ENCODE data around the gene PISD. TPM values are rescaled to one million over a fixed set of nuclear protein-coding genes. Genes with fewer than 3 reads are reported as not detected.

Gene PISD
- total and polyA plus RNA-seq, 2 of the 8 experiments (the other 6 are each of a cell fraction or from before 2014, with no cell fraction given) = 47.8 to 48.2 TPM

DNA sequence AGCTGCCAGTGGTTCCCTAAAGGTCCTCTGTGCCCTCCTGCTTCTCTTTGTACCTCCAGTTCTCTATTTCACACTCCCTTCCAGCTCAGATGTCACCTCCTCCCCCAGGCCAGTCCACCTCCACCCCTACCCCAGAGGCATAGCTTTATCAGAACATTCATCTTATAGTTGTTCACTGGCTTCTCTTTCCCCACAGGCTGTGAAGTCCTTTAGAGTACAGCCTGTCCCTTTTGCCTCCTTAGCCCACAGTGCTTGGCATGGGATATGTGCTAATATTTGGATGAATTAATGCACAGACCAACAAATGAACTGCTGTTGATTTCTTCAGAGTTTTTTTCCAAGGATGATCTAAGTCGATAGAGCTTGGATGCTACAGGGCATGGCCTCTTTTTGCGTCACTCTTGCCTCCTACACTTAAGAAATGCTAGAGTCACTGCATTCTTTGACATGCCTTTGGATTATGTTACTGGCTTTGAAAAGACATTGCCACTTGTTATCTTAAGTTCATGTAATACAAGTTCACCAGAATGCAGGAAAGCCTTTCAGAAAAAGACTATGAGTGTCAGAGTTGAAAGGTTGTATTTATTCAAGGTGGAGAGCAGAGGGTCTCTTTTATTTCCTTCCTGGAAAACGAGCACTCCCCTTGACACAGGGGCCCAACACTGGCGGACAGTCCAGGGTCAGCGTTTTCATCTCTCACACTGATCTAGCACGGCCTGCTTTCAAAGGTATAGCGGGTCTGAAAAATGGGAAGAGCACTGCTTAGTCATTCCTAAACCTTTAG is 75.7 kb downstream of the PISD start (continued):
- TF ChIP-seq, protein P1, sequence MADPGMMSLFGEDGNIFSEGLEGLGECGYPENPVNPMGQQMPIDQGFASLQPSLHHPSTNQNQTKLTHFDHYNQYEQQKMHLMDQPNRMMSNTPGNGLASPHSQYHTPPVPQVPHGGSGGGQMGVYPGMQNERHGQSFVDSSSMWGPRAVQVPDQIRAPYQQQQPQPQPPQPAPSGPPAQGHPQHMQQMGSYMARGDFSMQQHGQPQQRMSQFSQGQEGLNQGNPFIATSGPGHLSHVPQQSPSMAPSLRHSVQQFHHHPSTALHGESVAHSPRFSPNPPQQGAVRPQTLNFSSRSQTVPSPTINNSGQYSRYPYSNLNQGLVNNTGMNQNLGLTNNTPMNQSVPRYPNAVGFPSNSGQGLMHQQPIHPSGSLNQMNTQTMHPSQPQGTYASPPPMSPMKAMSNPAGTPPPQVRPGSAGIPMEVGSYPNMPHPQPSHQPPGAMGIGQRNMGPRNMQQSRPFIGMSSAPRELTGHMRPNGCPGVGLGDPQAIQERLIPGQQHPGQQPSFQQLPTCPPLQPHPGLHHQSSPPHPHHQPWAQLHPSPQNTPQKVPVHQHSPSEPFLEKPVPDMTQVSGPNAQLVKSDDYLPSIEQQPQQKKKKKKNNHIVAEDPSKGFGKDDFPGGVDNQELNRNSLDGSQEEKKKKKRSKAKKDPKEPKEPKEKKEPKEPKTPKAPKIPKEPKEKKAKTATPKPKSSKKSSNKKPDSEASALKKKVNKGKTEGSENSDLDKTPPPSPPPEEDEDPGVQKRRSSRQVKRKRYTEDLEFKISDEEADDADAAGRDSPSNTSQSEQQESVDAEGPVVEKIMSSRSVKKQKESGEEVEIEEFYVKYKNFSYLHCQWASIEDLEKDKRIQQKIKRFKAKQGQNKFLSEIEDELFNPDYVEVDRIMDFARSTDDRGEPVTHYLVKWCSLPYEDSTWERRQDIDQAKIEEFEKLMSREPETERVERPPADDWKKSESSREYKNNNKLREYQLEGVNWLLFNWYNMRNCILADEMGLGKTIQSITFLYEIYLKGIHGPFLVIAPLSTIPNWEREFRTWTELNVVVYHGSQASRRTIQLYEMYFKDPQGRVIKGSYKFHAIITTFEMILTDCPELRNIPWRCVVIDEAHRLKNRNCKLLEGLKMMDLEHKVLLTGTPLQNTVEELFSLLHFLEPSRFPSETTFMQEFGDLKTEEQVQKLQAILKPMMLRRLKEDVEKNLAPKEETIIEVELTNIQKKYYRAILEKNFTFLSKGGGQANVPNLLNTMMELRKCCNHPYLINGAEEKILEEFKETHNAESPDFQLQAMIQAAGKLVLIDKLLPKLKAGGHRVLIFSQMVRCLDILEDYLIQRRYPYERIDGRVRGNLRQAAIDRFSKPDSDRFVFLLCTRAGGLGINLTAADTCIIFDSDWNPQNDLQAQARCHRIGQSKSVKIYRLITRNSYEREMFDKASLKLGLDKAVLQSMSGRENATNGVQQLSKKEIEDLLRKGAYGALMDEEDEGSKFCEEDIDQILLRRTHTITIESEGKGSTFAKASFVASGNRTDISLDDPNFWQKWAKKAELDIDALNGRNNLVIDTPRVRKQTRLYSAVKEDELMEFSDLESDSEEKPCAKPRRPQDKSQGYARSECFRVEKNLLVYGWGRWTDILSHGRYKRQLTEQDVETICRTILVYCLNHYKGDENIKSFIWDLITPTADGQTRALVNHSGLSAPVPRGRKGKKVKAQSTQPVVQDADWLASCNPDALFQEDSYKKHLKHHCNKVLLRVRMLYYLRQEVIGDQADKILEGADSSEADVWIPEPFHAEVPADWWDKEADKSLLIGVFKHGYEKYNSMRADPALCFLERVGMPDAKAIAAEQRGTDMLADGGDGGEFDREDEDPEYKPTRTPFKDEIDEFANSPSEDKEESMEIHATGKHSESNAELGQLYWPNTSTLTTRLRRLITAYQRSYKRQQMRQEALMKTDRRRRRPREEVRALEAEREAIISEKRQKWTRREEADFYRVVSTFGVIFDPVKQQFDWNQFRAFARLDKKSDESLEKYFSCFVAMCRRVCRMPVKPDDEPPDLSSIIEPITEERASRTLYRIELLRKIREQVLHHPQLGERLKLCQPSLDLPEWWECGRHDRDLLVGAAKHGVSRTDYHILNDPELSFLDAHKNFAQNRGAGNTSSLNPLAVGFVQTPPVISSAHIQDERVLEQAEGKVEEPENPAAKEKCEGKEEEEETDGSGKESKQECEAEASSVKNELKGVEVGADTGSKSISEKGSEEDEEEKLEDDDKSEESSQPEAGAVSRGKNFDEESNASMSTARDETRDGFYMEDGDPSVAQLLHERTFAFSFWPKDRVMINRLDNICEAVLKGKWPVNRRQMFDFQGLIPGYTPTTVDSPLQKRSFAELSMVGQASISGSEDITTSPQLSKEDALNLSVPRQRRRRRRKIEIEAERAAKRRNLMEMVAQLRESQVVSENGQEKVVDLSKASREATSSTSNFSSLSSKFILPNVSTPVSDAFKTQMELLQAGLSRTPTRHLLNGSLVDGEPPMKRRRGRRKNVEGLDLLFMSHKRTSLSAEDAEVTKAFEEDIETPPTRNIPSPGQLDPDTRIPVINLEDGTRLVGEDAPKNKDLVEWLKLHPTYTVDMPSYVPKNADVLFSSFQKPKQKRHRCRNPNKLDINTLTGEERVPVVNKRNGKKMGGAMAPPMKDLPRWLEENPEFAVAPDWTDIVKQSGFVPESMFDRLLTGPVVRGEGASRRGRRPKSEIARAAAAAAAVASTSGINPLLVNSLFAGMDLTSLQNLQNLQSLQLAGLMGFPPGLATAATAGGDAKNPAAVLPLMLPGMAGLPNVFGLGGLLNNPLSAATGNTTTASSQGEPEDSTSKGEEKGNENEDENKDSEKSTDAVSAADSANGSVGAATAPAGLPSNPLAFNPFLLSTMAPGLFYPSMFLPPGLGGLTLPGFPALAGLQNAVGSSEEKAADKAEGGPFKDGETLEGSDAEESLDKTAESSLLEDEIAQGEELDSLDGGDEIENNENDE (IDR thresholded peaks at IDR 0.05; ENCODE audit: insufficient replicate concordance, low read length) = no peak
- TF ChIP-seq FOSL1 (IDR thresholded peaks at IDR 0.05; ENCODE audit: insufficient read depth, low read depth, low read length) (no peak), POLR2A (IDR thresholded peaks at IDR 0.05; ENCODE audit: control extremely low read depth in 1 of 2, low read depth in 2 of 2, low read length in 2 of 2) (no peak), CBX8 (IDR thresholded peaks at IDR 0.05; ENCODE audit: borderline replicate concordance, low read depth, low read length) (no peak), BACH1 (IDR thresholded peaks at IDR 0.05; ENCODE audit: low read length) (no peak), ASH2L (IDR thresholded peaks at IDR 0.05; ENCODE audit: low read length) (no peak), EP300 (IDR thresholded peaks at IDR 0.05; ENCODE audit: borderline replicate concordance in 1 of 2, low read depth in 2 of 2, low read length in 2 of 2) (no peak), JUN (IDR thresholded peaks at IDR 0.05; ENCODE audit: low read depth, low read length) (no peak), CHD2 (IDR thresholded peaks at IDR 0.05; ENCODE audit: low read length) (no peak)
- TF ChIP-seq, protein P2, sequence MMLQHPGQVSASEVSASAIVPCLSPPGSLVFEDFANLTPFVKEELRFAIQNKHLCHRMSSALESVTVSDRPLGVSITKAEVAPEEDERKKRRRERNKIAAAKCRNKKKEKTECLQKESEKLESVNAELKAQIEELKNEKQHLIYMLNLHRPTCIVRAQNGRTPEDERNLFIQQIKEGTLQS (IDR thresholded peaks at IDR 0.05; ENCODE audit: insufficient read depth, low read depth, low read length) = no peak

All from H1 (cell line).